Activated T-cell treated with anti-CD3 and anti-CD28 coated beads, Interleukin-2, amount 50 U/mL, for 72 hours (primary cell): ENCODE measurements around the gene HECTD3. TPM values are rescaled to one million over a fixed set of nuclear protein-coding genes. Genes with fewer than 3 reads are reported as not detected.
"Not testable (repeated sequence)": the region's sequence is repeated elsewhere in the genome, so short reads cannot be mapped to it uniquely, and the experiment has no call there.

Experiments used
- ATAC-seq, 2 donors: fragments of 150-1000 bp; cut with Tn5 transposase; replicated peaks in 1 of 2; 2 replicates each; pipeline ENCODE4 v1.10.0; 2021; ENCODE audit warnings: moderate library complexity in 2 of 2, mild to moderate bottlenecking in 1 of 2
- DNase-seq, 2 donors: peaks; one replicate each; pipeline ENCODE4 v3.0.0; 2021 to 2022; ENCODE audit warnings: mixed read lengths in 1 of 2
- H3K27ac Mint-ChIP-seq: one replicate; pipeline ENCODE4 v1.8.0; 2022; ENCODE audit warnings: mild to moderate bottlenecking, moderate library complexity, mixed read lengths
- H3K27me3 Mint-ChIP-seq: one replicate; pipeline ENCODE4 v1.8.0; 2022; ENCODE audit warnings: low read depth, mixed read lengths
- H3K36me3 Mint-ChIP-seq, 2 donors: one replicate each; pipeline ENCODE4 v1.8.0; 2022; ENCODE audit warnings: mixed read lengths in 2 of 2, mild to moderate bottlenecking in 1 of 2; ENCODE audit not compliant: insufficient read depth in 2 of 2
- H3K4me1 Mint-ChIP-seq: one replicate; pipeline ENCODE4 v1.8.0; 2022; ENCODE audit warnings: low read depth, mixed read lengths
- H3K4me3 Mint-ChIP-seq, 2 donors: one replicate each; pipeline ENCODE4 v1.8.0; 2022; ENCODE audit warnings: mild to moderate bottlenecking in 2 of 2, mixed read lengths in 2 of 2, moderate library complexity in 2 of 2
- H3K9me3 Mint-ChIP-seq, 2 donors: one replicate each; pipeline ENCODE4 v1.8.0; 2022; ENCODE audit warnings: mixed read lengths in 2 of 2
- total RNA-seq, 2 donors: library from RNA; stranded (reverse); gene quantifications; one replicate each; pipeline ENCODE4 v1.2.3, GENCODE V29; 2022

The HECTD3 gene
- total RNA-seq, 2 donors from 2014 or later, result 34.1 to 36.2 TPM

- DNase-seq, result no peak
- Mint-ChIP-seq H3K27me3 (no peaks in the 10 kb centered on the region), H3K4me3 (no peak overlapping the region), H3K4me1 (peaks cover under 1% of the 10 kb centered on the region), H3K27ac (no peak overlapping the region), H3K36me3 (no peaks in the 10 kb centered on the region), H3K9me3 (no peaks in the 10 kb centered on the region)
- ATAC-seq, result no peak
Measured at GRCh38 chr1:44995467-44996238, 15.5 kb downstream of the HECTD3 start.

- Mint-ChIP-seq H3K27ac (no peak overlapping the region), H3K36me3 (no peaks in the 10 kb centered on the region), H3K9me3 (no peaks in the 10 kb centered on the region), H3K4me1 (no peaks in the 10 kb centered on the region), H3K27me3 (no peaks in the 10 kb centered on the region), H3K4me3 (no peak overlapping the region)
- no peak for DNase-seq
- ATAC-seq, result no peak
Measured at GRCh38 chr1:44994309-44994898, 16.7 kb downstream of the HECTD3 start.

- peaks cover 3 to 5% of the 10 kb centered on the region in 2 donors for H3K36me3 Mint-ChIP-seq
- no peak overlapping the region for H3K4me3 Mint-ChIP-seq
- ATAC-seq (no peak), DNase-seq (no peak)
- no peaks in the 10 kb centered on the region for H3K27me3 Mint-ChIP-seq
- no peak overlapping the region for H3K27ac Mint-ChIP-seq
- H3K4me1 Mint-ChIP-seq, result peaks cover 29% of the 10 kb centered on the region
- H3K9me3 Mint-ChIP-seq, result no peaks in the 10 kb centered on the region
Measured at GRCh38 chr1:44988531-44989156, 22.5 kb downstream of the HECTD3 start.

GRCh38 chr1:44985747-44986359, 25.3 kb downstream of the HECTD3 start:
- peak in 1 of 2 donors; percentile 1 for ATAC-seq
- H3K27ac Mint-ChIP-seq, result peak overlapping the region; percentile 94
- peaks cover 3 to 7% of the 10 kb centered on the region in 2 donors for H3K36me3 Mint-ChIP-seq

GRCh38 chr1:44977372-44977771, 33.8 kb downstream of the HECTD3 start:
- not testable (repeated sequence) for H3K4me1 Mint-ChIP-seq, H3K27ac Mint-ChIP-seq, H3K4me3 Mint-ChIP-seq, ATAC-seq, H3K9me3 Mint-ChIP-seq, DNase-seq, H3K27me3 Mint-ChIP-seq
- H3K36me3 Mint-ChIP-seq, result peaks cover 5 to 40% of the 10 kb centered on the region in 2 donors

More at GRCh38 chr1:44985747-44986359, 25.3 kb downstream of the HECTD3 start:
- Mint-ChIP-seq H3K4me3 (peak overlapping the region; percentile 97), H3K4me1 (peaks cover 34% of the 10 kb centered on the region), H3K9me3 (no peaks in the 10 kb centered on the region), H3K27me3 (no peaks in the 10 kb centered on the region)
- DNase-seq, result no peak

GRCh38 chr1:44976252-44976651, 34.9 kb downstream of the HECTD3 start:
- Mint-ChIP-seq H3K4me1 (peaks cover 8% of the 10 kb centered on the region), H3K4me3 (no peak overlapping the region), H3K27me3 (no peaks in the 10 kb centered on the region), H3K9me3 (no peaks in the 10 kb centered on the region), H3K36me3 (peaks cover 5 to 41% of the 10 kb centered on the region in 2 donors), H3K27ac (no peak overlapping the region)
- no peak for DNase-seq
- no peak for ATAC-seq

- H3K27ac Mint-ChIP-seq, result peak overlapping the region; percentile 57
Measured at GRCh38 chr1:44973645-44974044, 37.5 kb downstream of the HECTD3 start.

GRCh38 chr1:44970317-44970716, 40.8 kb downstream of the HECTD3 start:
- peak overlapping the region; percentile 7 for H3K27ac Mint-ChIP-seq
- no peaks in the 10 kb centered on the region for H3K9me3 Mint-ChIP-seq
- peaks cover 8% of the 10 kb centered on the region for H3K4me1 Mint-ChIP-seq
- H3K27me3 Mint-ChIP-seq, result no peaks in the 10 kb centered on the region
- DNase-seq (no peak), ATAC-seq (no peak)
- H3K4me3 Mint-ChIP-seq, result no peak overlapping the region
- peaks cover 3 to 12% of the 10 kb centered on the region in 2 donors for H3K36me3 Mint-ChIP-seq

More at GRCh38 chr1:44973645-44974044, 37.5 kb downstream of the HECTD3 start:
- ATAC-seq (no peak), DNase-seq (no peak)
- H3K36me3 Mint-ChIP-seq, result peaks cover 5 to 34% of the 10 kb centered on the region in 2 donors
- H3K4me3 Mint-ChIP-seq, result no peak overlapping the region
- peaks cover 8% of the 10 kb centered on the region for H3K4me1 Mint-ChIP-seq
- no peaks in the 10 kb centered on the region for H3K9me3 Mint-ChIP-seq
- no peaks in the 10 kb centered on the region for H3K27me3 Mint-ChIP-seq

GRCh38 chr1:44964396-44964795, 46.7 kb downstream of the HECTD3 start:
- no peak for ATAC-seq
- Mint-ChIP-seq H3K4me1 (no peaks in the 10 kb centered on the region), H3K4me3 (no peak overlapping the region), H3K27ac (no peak overlapping the region), H3K27me3 (no peaks in the 10 kb centered on the region), H3K9me3 (no peaks in the 10 kb centered on the region), H3K36me3 (peaks cover 2 to 7% of the 10 kb centered on the region in 2 donors)
- DNase-seq, result no peak

- H3K27me3 Mint-ChIP-seq, result no peaks in the 10 kb centered on the region
- H3K9me3 Mint-ChIP-seq, result no peaks in the 10 kb centered on the region
- no peak for DNase-seq
- no peak overlapping the region for H3K27ac Mint-ChIP-seq
- no peaks in the 10 kb centered on the region for H3K4me1 Mint-ChIP-seq
- H3K36me3 Mint-ChIP-seq, result peaks cover 2 to 3% of the 10 kb centered on the region in 2 donors
- no peak for ATAC-seq
- no peak overlapping the region for H3K4me3 Mint-ChIP-seq
Measured at GRCh38 chr1:44962729-44963128, 48.4 kb downstream of the HECTD3 start.

GRCh38 chr1:44962022-44962421, 49.1 kb downstream of the HECTD3 start:
- not testable (repeated sequence) for H3K27ac Mint-ChIP-seq, H3K9me3 Mint-ChIP-seq, ATAC-seq

GRCh38 chr1:44957566-44957965, 53.6 kb downstream of the HECTD3 start:
- H3K36me3 Mint-ChIP-seq, H3K27me3 Mint-ChIP-seq, H3K27ac Mint-ChIP-seq, H3K4me3 Mint-ChIP-seq, H3K9me3 Mint-ChIP-seq, DNase-seq, ATAC-seq, H3K4me1 Mint-ChIP-seq: not testable (repeated sequence)

More at GRCh38 chr1:44962022-44962421, 49.1 kb downstream of the HECTD3 start:
- H3K4me3 Mint-ChIP-seq, H3K27me3 Mint-ChIP-seq, DNase-seq, H3K4me1 Mint-ChIP-seq, H3K36me3 Mint-ChIP-seq: not testable (repeated sequence)

- not testable (repeated sequence) for H3K4me3 Mint-ChIP-seq, H3K4me1 Mint-ChIP-seq, H3K27ac Mint-ChIP-seq, H3K27me3 Mint-ChIP-seq, DNase-seq, H3K9me3 Mint-ChIP-seq, ATAC-seq, H3K36me3 Mint-ChIP-seq
Measured at GRCh38 chr1:44956077-44956476, 55.0 kb downstream of the HECTD3 start.
